HL-60 (cell line): ENCODE measurements around the gene GRK6.

Source experiments
- DNase-seq, 2 experiments: peaks; one replicate each; pipeline ENCODE4 v3.0.0-alpha.2; 2010 to 2020; ENCODE audit warnings: low read depth in 1 of 2, low spot score in 1 of 2
- H3K27ac ChIP-seq: fragments of 250-450 bp; sonication (Bioruptor Pico); replicated peaks from 2 replicates; pipeline ENCODE4 v1.5.1; 2020; ENCODE audit warnings: mild to moderate bottlenecking, moderate library complexity
- H3K27me3 ChIP-seq: fragments of 250-450 bp; sonication (Bioruptor Pico); 2 replicates; pipeline ENCODE4 v1.5.1; 2021; ENCODE audit warnings: mild to moderate bottlenecking, moderate library complexity; ENCODE audit not compliant: insufficient read depth, poor library complexity, severe bottlenecking
- H3K4me3 ChIP-seq: replicated peaks from 2 replicates; pipeline ENCODE4 v1.5.1; 2011; ENCODE audit warnings: mild to moderate bottlenecking, control low read depth, low read length; ENCODE audit not compliant: insufficient read depth
- GABPA ChIP-seq: IDR thresholded peaks from 2 replicates; pipeline ENCODE4 v1.6.1; 2012; ENCODE audit warnings: low read depth
- POLR2AphosphoS5 ChIP-seq: IDR thresholded peaks from 2 replicates; pipeline ENCODE4 v1.6.1; 2012; ENCODE audit warnings: low read depth
- REST ChIP-seq: IDR thresholded peaks from 2 replicates; pipeline ENCODE4 v1.6.1; 2012; ENCODE audit warnings: low read depth; ENCODE audit not compliant: insufficient replicate concordance
- SPI1 ChIP-seq: IDR thresholded peaks from 2 replicates; pipeline ENCODE4 v1.6.1; 2012; ENCODE audit warnings: low read depth, mild to moderate bottlenecking, borderline replicate concordance
- long read RNA-seq: library from polyadenylated mRNA; unstranded; transcript quantifications from one replicate; pipeline ENCODE4 v2.0.0, GENCODE V29; 2020
- TF ChIP-seq, protein P1 (sequence below): IDR thresholded peaks from one replicate; pipeline ENCODE4 v1.5.1; 2011; ENCODE audit warnings: low read length, control low read depth, inconsistent platforms; ENCODE audit not compliant: insufficient read depth

The GRK6 gene
- long read RNA-seq, transcript GRK6-206 (13 exons, 1,660 nt): minor isoform, 19 of 123 reads
- long read RNA-seq, transcript GRK6-201 (16 exons, 2,939 nt): minor isoform, 29 of 123 reads
- long read RNA-seq, transcript GRK6-211 (16 exons, 2,571 nt): major isoform, 58 of 123 reads
- long read RNA-seq, partial matches to known transcripts: 10 of 123 reads
- long read RNA-seq, other reads (novel, unspliced or antisense): 6 of 123 reads

- Histone ChIP-seq H3K27ac (peak within 1 kb of the TSS; percentile 98), H3K4me3 (peak within 1 kb of the TSS; percentile 67), H3K27me3 (no peaks in the 10 kb centered on the region)
- peak; percentile 65 to 78 for DNase-seq
- TF ChIP-seq GABPA (no peak), SPI1 (no peak), REST (no peak), POLR2AphosphoS5 (no peak)
- TF ChIP-seq, protein P1, sequence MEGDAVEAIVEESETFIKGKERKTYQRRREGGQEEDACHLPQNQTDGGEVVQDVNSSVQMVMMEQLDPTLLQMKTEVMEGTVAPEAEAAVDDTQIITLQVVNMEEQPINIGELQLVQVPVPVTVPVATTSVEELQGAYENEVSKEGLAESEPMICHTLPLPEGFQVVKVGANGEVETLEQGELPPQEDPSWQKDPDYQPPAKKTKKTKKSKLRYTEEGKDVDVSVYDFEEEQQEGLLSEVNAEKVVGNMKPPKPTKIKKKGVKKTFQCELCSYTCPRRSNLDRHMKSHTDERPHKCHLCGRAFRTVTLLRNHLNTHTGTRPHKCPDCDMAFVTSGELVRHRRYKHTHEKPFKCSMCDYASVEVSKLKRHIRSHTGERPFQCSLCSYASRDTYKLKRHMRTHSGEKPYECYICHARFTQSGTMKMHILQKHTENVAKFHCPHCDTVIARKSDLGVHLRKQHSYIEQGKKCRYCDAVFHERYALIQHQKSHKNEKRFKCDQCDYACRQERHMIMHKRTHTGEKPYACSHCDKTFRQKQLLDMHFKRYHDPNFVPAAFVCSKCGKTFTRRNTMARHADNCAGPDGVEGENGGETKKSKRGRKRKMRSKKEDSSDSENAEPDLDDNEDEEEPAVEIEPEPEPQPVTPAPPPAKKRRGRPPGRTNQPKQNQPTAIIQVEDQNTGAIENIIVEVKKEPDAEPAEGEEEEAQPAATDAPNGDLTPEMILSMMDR: no peak
These were observed at the start of gene GRK6 for GRCh38 chr5:177426566-177427210. TSS of gene GRK6 (plus strand) at chr5:177426676. CDS start at chr5:177426846, 170 bp downstream.

DNA sequence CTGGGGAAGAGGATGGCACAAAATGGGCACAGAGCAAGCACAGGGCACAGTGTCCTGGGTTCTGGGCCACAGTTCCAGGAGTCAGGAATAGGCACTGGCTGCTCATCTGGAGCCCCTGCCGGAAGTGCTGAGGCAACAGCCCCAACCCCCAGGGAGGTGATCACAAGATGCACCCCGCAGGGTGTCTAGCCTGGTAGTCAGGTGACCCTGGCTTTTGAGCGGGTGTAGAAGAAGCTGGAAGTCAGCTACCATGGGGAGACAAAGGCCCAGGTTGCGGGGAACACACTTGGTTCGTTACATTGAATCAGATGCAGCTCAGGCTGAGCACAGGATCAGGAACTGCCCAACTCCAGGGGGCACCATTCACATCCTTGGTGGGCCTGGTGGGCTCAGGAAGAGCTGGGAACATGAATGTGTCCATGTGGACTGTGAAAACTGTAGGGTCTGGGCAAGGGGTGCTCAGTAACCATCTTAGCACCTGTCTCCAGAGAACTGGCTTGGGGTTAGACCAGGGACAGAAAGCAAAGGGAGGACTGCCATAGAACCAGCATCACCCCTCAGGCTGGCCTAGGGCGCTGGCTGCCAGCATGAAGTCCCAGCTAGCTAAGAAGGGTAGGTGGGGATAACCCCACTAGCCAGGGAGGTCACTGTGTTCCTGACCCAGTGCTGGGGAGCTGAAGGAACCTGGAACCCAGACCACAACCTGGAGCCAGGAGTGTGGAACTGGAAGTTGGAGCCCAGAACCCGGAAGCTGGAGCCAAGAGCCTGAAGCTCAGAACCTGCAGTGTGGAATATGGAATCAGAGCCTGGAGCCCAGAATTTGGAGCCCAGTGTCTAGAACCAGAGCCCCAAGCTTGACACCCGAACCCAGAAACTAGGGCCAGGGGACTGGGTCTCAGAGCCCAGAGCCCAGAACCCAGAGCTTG, 48.4 kb upstream of the GRK6 start:
- Histone ChIP-seq H3K27me3 (no peaks in the 10 kb centered on the region), H3K4me3 (no peak overlapping the region), H3K27ac (no peak overlapping the region)
- no peak for TF ChIP-seq POLR2AphosphoS5
- no peak for TF ChIP-seq GABPA
- no peak for TF ChIP-seq SPI1
- TF ChIP-seq, protein P1: no peak
- TF ChIP-seq REST: no peak
- DNase-seq: no peak

- TF ChIP-seq GABPA: no peak
- no peak for TF ChIP-seq REST
- no peaks in the 10 kb centered on the region for H3K27me3 ChIP-seq
- peak in 1 of 2 experiments; percentile 20 for DNase-seq
- H3K4me3 ChIP-seq: no peak overlapping the region
- no peak overlapping the region for H3K27ac ChIP-seq
These were observed 47.3 kb upstream of the GRK6 start for GRCh38 chr5:177378884-177379883.
